HG03060 (cell line): ENCODE data around the gene LRPAP1.
"Not testable (repeated sequence)": the region's sequence is repeated elsewhere in the genome, so short reads cannot be mapped to it uniquely, and the experiment has no call there.

ENCODE experiments used
- ATAC-seq: cut with Tn5 transposase; IDR thresholded peaks from one replicate; pipeline ENCODE4 v1.9.1; 2021; ENCODE audit warnings: low read depth, moderate number of reproducible peaks; ENCODE audit not compliant: unreplicated experiment

The LRPAP1 gene

DNA sequence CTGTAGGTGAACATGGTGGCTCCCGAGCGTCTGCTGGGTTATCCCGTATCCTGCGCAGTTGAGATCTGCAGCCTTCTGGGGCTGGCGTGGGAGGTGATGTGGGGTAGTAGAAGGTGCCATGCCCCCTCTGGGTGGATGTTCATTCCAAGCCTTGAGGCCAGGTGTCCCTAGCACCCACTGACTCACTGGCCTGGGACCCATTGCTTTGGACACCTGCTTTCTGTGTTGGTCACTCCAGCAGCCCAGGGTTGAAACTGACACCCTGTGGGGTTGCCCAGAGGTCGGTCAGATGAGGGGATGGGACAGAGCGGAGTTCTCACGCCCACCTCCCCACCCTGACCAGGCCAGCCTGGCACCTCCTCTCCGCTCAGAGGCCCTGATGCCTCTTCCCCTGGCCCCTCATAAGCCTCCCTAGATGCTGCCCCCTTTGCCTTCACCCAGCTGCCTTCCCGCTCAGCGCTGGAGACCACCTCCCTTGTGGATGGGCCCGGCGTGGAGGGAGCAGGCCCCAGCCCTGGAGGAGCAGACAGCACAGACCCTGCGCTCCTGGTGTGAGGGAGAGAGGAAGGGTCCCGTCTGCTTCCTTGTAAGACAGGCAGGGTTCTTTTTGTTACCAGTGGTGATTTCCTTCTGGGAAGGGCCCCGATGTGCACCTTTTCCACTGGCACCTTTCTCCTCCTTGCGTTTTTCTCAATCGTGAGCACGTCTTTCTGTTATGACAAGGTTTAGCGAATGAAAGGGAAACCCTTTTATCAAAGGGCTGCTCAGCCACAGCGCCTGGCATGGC, 67.1 kb downstream of the LRPAP1 start:
- no peak for ATAC-seq

DNA sequence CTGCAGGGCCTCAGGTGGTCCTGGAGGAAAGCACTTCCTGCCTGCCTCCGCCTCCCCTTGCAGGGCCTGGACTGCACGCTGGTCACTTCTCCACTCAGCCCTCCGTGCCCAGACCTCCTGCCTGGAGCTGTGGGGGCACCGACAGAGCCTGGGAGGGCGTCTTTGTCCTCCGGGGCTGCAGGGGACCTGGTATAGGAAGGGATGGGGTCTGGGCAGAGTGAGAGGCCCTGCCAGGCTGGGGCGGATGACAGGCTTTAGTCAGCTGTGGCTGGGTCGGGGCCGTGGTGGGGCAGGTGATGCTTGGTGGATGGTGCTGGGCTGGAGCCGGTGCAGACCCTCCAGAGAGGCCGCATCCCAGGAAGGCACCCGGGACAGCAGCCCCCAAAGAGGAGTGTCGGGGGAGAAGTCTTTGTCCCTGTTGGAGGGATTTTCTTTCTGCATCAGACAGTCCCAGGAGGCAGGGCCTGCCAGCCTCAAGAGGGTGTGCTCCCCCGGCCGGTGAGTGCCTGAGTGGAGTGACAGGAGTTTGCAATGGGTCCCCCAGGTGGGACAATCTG, 67.8 kb downstream of the LRPAP1 start:
- ATAC-seq = no peak

DNA sequence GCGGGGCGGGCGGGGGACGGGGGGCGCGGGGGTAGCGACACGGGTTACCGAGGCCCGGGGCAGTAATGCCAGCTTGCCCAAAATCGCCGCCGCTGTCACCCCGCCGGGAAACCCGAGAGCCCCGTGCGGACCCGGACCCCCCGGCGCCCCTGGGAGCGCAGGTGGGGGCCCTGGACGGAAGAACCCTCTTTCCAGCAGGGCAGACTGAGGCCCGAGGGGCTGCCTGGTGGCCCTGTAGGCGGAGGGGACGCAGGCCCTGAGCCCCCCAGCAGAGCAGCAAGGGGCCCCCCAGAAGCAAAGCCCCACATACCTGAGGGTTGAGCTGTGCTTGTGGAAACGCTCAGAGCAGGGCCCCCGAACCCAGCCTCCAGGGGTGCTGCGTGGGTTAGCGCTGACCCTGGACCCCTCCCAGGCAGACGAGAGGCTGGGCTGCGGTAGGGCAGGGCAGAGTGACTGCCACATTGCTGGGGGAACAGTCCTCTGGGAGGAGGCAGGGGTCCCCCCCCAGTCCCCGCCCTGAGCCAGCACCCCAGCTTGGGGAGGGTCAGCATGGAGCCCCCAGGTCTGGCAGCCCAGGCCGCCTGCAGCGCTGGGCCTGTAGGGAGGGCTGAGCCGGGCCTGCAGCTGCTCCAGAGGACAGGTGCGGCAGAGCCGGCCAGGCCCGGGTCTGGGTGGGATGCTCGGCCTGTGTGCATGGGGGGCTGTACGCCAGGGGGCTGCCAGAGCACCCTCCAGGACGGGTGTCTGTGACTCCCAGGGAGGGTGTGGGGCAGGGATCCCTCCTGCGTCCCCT, 68.5 kb downstream of the LRPAP1 start:
- ATAC-seq = no peak

DNA sequence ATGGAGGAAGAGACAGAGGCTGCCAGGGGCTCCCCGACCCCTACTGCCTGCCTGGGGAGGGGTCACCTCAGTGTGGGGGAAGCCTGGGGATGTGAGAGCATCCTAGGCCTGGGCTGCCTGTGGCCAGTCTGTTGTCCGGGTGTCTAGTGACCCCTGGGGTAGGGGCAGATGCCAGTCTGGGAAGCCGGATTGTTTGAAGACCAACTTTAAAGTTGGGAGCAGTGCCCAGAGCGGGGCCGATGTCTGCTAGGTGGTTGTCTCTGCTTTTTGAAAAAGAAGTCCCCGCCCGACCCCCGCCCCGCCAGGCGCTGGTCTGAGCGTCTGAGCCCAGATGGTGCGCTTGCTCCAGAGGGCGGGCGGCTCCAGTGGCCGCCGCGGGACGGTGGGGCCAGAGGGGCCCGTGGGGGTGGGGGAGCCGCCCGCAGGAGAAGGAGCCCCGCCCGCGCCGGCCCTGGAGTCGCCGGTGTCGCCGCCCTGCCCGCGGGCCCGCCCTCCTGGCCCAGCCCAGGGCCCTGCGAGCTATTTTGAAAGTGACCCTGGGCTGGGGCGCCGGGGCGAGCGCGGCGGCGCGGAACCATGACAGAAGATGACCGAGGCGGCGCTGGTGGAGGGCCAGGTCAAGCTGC, 69.3 kb downstream of the LRPAP1 start, which contains the start of gene DOK7:
TSS of gene DOK7 (plus strand) at position 517 of the 626 bp plus-strand sequence. CDS start at position 587, 70 bp downstream.
- ATAC-seq = no peak

DNA sequence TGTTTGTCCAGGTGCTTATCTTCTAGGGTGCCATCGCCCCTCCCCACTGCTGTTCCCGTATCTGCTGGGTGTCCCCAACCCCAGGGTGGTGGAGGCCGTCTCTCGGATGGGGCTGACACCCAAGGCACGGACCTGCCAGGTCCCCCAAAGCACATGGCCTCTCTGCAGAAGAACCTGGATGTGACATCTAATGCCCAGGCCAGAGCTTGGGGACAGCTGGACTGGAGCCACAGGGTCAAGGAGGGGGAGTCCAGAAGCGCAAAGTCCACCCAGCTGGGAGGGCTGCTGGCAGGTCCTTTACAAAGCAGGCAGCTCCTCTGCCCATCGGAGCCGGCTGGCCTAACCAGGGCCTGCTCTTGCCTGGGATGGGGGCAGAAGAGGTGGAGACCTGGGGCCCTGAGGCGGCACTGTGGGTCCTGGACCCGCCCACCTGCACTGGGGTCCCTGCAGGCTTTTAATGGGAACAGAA, 69.9 kb downstream of the LRPAP1 start:
- no peak for ATAC-seq

DNA sequence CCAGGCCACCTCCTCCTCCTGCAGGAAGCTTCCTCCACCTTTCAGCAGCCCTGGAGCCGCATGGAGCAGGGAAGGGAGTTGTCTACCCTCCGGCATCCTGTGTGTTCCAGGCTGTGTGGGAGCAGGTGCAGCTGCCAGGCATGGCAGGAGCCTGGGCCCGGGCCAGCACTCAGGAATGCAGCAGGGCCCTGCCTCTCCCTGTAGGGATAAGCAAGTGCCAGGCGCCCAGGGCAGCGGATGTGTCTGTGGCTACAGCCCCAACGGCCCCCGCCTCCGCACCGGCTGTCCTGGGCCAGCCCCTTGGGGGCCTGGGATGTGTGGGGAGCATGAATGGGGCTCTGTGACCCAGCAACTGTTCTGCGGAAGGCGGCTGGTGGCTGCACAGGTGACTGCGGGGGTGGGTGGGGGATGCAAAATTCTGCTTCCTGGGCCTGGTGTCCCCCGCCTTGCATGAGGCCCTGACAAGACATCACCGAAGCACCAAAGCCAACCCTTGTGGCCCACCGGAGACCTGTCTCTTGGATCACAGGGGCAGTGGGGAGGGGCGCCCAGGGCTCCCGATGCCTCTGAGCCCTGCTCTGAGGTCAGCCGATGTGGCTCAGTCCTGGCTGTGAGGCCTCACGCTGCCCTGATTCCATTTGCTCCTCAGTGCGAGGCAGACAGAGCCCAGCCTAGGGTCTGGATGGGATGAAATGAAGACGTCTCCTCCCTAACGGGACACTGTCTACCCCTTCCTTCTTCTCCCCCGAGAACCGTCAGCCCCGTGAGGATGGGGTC, 70.5 kb downstream of the LRPAP1 start:
- no peak for ATAC-seq

DNA sequence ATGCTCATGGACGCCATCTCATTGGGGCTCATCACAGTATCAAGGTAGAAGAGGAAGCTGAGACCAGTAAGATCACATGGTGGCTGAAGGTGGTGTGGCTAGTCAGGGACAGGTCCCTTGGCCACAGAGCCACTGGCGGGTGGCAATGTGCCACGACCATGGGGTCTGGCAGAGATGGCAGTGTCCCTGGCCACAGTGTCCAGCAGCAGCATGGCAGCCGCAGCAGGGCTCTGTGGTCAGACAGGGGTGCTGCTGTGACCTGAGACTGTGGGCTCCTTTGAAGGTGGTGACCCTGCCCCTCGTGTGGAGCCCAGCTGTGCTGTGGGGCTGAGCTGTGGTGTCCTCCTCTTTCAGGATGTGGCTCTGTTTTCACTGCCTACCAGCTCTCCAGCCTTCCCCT, 71.3 kb downstream of the LRPAP1 start:
- ATAC-seq = no peak

DNA sequence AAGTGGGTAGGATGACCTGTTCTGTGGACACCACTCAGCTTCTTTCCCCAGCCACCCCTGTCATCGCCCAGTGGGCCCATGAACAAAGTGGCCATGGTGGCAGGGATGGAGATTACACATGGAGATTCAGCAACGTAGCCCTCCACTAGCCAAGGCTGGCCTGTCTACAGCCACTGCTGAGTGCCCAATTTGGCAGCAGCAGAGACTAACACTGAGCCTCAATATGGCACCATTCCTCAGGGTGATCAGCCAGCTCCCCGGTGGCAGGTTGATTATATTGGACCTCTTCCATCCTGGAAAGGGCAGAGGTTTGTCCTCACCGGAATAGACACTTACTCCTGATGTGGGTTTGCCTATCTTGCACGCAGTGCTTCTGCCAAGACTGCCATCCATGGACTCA, 73.1 kb downstream of the LRPAP1 start:
- ATAC-seq = not testable (repeated sequence)

DNA sequence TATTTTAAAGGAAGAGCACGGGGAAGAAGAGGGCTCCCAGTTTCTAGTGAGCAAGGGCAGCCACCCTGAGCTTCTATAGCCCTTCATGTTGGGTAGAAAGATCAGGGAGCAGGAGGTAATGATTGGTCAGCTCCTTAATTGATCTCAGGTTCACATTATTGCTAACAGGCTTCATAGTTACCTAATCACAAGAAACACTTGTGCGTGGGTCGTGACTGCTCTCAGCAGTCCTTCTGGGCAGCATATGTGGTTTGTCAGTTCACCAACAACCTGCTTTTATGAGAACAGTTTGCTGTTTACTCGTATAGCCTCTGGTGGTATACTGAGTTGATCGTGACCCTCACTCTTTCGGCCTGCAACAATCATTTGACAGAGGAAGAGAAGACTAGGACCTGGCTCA, 73.9 kb downstream of the LRPAP1 start:
- ATAC-seq = no peak

DNA sequence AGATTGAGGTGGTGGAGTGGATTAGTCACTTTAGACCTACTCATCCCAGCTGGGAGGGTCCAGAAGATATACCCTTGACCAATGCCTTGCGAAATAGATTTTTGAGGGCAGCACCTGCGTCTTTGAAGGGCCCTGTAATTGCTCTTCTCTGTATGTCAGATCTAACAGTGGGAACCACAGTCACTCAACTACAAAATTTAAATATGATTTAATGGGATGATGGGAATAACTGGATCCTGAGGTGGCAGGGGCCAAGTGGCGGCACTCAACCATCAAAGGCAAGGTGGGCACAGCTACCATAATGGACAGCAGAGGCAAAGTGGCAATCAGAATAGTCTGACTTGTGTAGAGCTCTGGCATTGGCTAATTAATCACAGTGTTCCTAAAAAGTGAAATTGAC, 76.6 kb downstream of the LRPAP1 start:
- ATAC-seq = not testable (repeated sequence)
